Panc1 (cell line): Measurements from ENCODE around the gene DOK5.

Experiments
- CTCF ChIP-seq: fragments of 450-650 bp; IDR thresholded peaks from 2 replicates; pipeline ENCODE4 v1.5.1; 2017; ENCODE audit warnings: mild to moderate bottlenecking
- POLR2AphosphoS5 ChIP-seq: IDR thresholded peaks from 2 replicates; pipeline ENCODE4 v1.6.1; 2012; ENCODE audit warnings: mild to moderate bottlenecking, low read depth, low read length, moderate library complexity
- REST ChIP-seq, 2 experiments: IDR thresholded peaks; 2 replicates each; pipeline ENCODE4 v1.6.1; 2011 to 2012; ENCODE audit warnings: low read depth in 2 of 2, control low read depth in 1 of 2, low read length in 1 of 2, mild to moderate bottlenecking in 1 of 2, moderate library complexity in 1 of 2; ENCODE audit not compliant: insufficient read depth in 1 of 2
- SIN3A ChIP-seq: IDR thresholded peaks from 2 replicates; pipeline ENCODE4 v1.6.1; 2012; ENCODE audit warnings: low read depth, mild to moderate bottlenecking, low read length, moderate library complexity, borderline replicate concordance; ENCODE audit not compliant: insufficient read depth
- TCF7L2 ChIP-seq: IDR thresholded peaks from 2 replicates; pipeline ENCODE4 v1.6.1; 2011; ENCODE audit warnings: mild to moderate bottlenecking, low read depth, low read length, inconsistent platforms

GRCh38 chr20:54431156-54431944 lies 44.0 kb upstream of the DOK5 start:
- TF ChIP-seq CTCF (no peak), TCF7L2 (no peak), SIN3A (no peak), POLR2AphosphoS5 (no peak), REST (IDR thresholded peaks at IDR 0.05; ENCODE audit: insufficient read depth in 1 of 2, low read depth in 2 of 2, low read length in 1 of 2) (no peak)
